Non-pigmented ciliary epithelial cell (primary cell): Measurements from ENCODE around the gene PLAAT3.
A peak's percentile ranks its signal among the peaks of the same experiment; 100 is the strongest.
"Not testable (repeated sequence)": the region's sequence is repeated elsewhere in the genome, so short reads cannot be mapped to it uniquely, and the experiment has no call there.

Experiments used
- DNase-seq: peaks from one replicate; pipeline ENCODE4 v3.0.0-alpha.2; 2010; ENCODE audit warnings: low read depth

The PLAAT3 gene

DNA sequence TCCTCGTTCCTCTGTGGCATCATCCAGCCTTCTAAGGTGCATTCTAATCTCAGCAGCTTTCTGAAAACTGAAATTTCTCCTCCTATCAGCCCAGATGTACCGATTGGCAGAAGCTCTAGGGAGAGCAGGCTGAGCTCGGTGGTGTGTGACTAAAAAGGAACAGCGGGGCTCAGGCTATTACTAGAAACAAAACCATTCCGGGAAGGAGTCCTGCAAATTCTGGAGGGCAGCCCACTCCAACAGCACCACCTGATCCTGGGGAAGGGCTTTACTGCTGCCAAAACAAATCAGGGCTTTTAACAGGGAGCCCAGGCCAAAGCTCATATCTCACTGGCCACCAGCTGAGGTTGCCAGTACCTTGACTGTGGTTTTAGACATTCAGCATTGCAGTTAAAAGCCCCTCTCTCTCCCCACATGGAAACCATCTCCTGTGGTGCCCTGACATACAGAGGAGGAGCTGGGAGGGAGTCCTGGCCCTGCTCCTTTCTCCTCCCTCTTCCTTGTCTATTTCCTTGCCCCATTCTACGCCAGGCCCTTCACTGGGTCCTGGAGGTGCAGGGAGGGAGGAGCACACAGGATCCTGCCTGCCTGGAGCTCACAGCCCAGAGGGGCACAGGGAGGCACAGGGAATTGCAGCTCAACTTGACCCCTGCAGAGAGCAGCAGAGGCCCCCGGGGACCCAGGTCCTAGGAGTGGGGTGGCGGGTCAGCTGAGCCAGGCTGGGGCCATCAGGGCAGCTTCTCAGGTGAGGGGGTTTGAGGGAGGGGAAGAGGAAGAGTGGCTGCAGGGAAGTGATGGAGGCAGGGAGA, 76.7 kb downstream of the PLAAT3 start:
- no peak for DNase-seq

DNA sequence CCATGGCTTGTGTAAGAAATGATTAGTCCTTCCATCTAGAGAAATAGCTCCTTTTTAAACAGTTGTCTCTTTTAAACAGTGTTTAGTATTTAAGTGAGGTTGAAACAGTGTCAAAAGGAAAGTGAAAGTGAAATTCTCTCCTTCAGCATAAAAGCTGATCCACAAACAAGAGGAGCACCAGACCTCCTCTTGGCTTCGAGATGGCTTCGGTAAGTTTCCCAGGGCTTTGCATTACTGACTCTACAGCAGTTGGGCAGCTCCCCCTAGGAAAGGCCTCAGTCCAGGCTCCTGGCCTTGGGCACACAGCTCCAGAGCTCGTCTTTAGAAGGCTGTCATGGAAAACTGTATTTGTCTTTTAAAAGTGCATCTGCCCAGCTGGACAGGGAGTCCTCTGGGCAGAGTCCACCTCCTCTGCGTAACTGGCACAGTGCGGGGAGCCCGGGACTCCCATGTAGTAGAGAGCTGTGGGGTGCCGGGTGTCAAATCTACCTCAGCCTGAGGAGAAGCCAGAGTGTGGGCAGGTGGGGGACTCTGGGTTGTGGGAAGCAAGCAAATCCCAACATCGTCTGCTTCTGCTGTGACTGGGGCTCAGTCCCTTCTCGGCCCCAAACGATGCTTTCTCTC, 77.5 kb downstream of the PLAAT3 start, which contains the start of gene PLAAT4:
PLAAT4 (plus strand) TSS at position 140 of the 624 bp plus-strand sequence; CDS start at position 201, 61 bp downstream.
- no peak for DNase-seq

DNA sequence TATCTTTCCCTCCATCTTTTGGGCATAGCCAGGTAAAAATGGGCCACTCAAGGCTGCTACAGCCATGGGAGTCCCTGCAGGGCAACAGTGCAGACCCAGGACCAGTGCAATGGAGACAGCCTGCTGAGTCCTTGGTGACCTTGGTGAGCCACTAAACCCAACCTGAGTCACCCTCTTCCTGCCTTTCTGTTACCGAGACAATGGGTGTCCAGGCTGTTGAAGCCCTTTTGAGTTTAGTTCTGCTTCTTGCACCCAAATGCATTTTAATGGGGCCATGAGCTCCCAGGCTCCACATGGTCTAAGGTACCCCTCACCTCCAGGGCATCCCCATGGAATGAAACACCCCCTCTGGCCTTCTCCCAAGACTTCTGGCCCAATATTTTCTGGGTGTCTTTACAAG, 78.5 kb downstream of the PLAAT3 start:
- no peak for DNase-seq

DNA sequence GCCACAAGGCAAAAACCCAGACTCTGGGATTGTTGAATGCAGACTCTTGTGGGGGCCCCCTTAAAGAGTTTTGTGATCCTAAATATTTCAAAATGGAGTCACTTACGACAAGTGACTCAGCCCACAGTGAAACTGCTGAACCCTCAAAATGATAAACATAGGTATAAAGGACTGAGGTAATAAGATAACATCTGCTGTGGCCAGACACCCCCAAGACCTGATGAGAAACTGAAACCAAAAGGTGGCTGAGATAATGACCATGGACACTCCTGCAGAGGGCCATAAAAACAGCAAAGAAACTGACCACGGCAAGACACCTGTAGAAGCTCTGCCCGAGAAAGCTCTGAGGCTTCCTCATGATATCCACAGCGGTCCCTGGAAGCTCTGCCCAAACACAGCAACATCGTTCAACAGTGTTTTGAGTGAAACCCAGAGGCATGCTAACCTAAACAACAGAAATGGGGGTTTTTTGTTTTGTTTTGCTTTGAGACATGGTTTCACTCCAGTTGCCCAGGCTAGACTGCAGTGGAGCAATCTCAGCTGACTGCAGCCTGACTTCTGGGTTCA, 79.3 kb downstream of the PLAAT3 start:
- DNase-seq = no peak

DNA sequence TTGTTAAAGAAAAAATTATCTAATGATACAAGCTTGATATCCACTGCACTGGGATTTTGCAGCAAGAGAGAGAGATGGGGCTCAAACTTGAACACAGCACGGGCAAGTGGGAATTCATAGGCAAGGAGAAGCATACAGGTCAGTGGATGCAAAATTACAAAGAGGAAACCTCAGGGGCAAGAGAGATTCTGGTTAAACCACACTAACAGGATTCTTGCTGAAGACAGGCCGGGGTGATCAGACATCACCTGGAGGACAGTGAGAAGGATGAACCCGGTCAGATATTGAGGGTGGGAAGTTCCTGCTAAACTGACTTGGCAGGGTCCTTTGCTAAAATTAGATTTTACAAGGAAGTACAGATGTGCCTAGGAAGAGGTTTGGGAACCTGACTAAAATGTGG, 80.2 kb downstream of the PLAAT3 start:
- DNase-seq = no peak

DNA sequence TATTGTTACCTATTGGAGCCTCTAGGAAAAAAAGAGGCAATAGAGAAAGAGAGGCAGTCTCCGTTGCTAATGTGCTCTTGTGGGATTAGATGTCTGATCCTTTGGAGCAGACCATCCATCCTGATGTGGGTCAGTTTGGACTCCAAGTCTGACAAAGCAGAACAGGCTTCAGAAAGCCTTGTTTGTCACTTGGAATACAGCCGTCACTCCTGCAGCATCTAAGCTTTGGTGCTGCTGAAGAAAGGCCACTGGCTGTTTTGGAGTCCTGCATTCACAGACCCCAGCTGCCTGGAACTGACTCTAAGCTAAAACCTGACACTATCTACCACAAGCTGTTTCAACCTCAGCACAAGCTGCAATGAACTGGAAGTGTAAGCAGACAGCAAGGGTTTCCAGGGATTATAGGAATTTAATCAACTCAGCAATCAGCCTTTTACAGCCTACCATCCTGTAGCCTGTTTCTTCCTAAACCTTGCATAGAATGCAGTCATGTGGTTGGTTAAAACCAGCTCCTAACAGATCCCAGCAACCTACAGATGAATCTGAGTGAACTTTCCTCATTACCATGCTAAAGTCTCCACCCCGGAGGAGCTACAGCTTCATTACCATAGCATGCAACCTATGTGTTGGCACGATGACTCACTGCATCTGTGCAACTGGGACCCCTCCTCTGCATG, 81.3 kb downstream of the PLAAT3 start:
- no peak for DNase-seq

DNA sequence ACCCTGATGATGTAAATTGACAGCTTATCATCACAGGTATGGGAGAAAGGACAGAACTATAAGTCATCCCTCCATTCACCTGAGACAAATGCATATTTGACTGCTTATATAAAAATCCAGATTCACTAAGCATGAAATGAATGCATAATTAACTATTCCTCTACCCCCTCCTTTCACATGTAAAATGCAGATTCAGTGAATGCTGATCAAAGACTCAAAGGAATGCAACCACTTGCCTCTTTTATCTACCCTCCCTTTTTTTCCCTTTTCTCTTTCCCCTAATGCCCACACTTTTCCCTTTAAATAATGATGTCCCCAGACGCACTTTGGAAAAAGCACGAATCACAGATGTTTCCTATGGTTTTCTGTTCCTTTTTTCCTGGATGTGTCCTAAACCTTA, 82.1 kb downstream of the PLAAT3 start:
- no peak for DNase-seq

DNA sequence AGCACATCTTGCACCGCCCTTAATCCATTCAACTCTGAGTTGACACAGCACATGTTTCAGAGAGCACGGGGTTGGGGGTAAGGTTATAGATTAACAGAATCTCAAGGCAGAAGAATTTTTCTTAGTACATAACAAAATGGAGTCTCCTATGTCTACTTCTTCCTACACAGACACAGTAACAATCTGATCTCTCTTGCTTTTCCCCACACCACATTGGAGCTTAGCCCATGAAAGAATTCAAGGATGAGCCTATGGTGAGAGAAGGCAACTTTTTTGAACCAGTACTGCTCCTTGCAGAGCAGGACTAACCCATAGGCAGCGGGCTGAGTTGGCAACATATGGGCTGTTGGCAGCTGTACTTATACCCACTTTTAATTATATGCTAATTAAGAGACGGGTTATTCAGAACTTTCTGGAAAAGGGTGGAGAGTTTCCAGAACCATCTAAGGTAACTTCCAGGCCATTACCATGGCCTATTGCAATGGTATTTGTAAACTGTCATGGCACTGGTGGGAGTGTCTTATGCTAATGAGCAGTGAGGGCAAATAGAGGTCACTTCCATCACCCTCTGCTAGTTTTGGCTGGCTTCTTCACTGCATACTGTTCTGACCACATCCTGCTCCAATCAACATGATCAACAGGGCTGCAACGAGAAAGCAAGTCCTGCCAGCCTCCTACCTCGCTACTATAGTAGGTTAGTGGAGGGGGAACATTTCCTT, 83.0 kb downstream of the PLAAT3 start:
- DNase-seq = peak; percentile 94

DNA sequence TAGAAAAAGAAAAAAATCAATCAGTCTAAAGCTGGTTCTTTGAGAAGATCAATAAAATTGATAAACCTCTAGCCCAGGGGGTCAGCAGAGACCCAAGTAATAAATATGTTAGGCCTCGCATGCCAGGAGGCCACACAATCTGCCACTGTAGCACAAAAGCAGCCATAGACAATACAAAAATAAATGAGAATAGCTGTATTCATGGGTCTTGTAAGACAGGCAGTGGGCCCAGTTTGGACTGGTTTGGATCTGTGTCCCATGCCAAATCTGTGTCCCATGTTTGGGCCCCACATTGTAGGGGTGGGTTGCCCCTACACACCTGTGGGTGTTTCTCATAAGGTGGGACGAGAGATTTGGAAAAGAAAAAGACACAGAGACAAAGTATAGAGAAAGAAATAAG, 84.2 kb downstream of the PLAAT3 start:
- no peak for DNase-seq

DNA sequence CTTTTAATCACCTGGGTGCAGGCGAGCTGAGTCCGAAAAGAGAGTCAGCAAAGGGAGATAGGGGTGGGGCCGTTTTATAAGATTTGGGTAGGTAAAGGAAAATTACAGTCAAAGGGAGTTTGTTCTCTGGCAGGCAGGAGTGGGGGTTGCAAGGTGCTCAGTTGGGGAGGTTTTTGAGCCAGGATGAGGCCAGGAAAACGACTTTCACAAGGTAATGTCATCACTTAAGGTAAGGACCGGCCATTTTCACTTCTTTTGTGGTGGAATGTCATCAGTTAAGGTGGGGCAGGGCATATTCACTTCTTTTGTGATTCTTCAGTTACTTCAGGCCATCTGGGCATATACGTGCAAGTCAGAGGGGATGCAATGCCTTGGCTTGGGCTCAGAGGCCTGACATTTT, 84.9 kb downstream of the PLAAT3 start:
- DNase-seq = not testable (repeated sequence)

DNA sequence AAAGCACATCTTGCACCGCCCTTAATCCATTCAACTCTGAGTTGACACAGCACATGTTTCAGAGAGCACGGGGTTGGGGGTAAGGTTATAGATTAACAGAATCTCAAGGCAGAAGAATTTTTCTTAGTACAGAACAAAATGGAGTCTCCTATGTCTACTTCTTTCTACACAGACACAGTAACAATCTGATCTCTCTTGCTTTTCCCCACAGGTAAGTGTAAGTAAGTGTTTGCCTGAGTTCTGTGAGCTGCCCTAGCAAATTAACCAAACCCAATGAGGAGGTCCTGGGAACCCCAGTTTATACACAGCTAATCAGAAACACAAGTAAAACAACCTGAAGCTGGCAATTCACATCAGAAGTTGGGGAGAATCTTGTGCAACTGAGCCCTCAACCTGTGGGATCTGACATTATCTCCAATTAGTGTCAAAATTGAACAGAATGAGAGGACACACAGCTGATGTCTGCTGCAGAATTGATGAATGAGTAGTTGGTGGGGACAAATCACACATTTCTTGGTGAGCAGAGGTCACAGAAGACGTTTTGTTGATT, 85.4 kb downstream of the PLAAT3 start:
- DNase-seq = not testable (repeated sequence)

DNA sequence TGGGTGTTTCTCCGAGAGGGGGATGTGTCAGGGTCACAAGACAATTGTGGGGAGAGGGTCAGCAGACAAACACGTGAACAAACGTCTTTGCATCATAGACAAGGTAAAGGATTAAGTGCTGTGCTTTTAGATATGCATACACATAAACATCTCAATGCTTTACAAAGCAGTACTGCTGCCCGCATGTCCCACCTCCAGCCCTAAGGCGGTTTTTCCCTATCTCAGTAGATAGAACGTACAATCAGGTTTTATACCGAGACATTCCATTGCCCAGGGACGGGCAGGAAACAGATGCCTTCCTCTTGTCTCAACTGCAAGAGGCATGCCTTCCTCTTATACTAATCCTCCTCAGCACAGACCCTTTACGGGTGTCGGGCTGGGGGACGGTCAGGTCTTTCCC, 86.1 kb downstream of the PLAAT3 start:
- not testable (repeated sequence) for DNase-seq

DNA sequence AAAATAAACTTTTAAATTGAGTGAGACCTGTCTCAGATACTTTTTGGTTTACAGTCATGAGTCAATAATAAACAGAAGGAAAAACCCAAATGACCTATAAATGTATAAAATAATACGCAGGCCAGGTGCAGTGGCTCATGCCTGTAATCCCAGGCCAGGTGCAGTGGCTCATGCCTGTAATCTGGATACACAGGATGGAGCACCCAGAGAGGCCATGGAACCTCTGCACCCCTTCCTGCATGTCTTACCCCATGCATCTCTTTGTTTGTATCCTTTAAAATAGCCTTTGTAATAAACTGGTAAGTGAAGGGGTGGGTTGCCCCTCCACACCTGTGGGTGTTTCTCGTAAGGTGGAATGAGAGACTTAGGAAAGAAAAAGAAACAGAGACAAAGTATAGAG, 86.6 kb downstream of the PLAAT3 start:
- no peak for DNase-seq
